ENCODE data around the gene IL1R1.
"Not testable (repeated sequence)": the region's sequence is repeated elsewhere in the genome, so short reads cannot be mapped to it uniquely, and the experiment has no call there.

IL1R1 gene

GRCh38 chr2:102100371-102101096 is 42.0 kb upstream of the IL1R1 start:
- Histone ChIP-seq H2AFZ (ENCODE audit: low read depth, low read length) (no peak overlapping the region), H3K4me2 (ENCODE audit: insufficient read depth, low read length) (no peak overlapping the region), H3K27ac (ENCODE audit: low read length) (no peak overlapping the region), H3K27me3 (ENCODE audit: insufficient read depth, low read length, poor library complexity) (no peaks in the 10 kb centered on the region), H3K79me2 (ENCODE audit: insufficient read depth, low read length) (no peaks in the 10 kb centered on the region), H4K20me1 (ENCODE audit: insufficient read depth, low read length) (no peaks in the 10 kb centered on the region), H3K9ac (ENCODE audit: low read depth, low read length) (no peak overlapping the region), H3K36me3 (ENCODE audit: insufficient read depth, low read length) (no peaks in the 10 kb centered on the region), H3K4me1 (ENCODE audit: insufficient read depth, low read length) (no peaks in the 10 kb centered on the region), H3K9me3 (ENCODE audit: insufficient read depth, low read length, severe bottlenecking) (no peaks in the 10 kb centered on the region), H3K4me3 (ENCODE audit: low read depth in 1 of 2, low read length in 2 of 2) (no peak overlapping the region)
- no peak for ATAC-seq (ENCODE audit: insufficient read depth, low read depth)
- TF ChIP-seq EZH2 (IDR thresholded peaks at IDR 0.05; ENCODE audit: borderline replicate concordance, low read depth, low read length, severe bottlenecking) = no peak
- TF ChIP-seq, protein P1, sequence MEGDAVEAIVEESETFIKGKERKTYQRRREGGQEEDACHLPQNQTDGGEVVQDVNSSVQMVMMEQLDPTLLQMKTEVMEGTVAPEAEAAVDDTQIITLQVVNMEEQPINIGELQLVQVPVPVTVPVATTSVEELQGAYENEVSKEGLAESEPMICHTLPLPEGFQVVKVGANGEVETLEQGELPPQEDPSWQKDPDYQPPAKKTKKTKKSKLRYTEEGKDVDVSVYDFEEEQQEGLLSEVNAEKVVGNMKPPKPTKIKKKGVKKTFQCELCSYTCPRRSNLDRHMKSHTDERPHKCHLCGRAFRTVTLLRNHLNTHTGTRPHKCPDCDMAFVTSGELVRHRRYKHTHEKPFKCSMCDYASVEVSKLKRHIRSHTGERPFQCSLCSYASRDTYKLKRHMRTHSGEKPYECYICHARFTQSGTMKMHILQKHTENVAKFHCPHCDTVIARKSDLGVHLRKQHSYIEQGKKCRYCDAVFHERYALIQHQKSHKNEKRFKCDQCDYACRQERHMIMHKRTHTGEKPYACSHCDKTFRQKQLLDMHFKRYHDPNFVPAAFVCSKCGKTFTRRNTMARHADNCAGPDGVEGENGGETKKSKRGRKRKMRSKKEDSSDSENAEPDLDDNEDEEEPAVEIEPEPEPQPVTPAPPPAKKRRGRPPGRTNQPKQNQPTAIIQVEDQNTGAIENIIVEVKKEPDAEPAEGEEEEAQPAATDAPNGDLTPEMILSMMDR (IDR thresholded peaks at IDR 0.05; ENCODE audit: borderline replicate concordance, extremely low read depth, low read length, poor library complexity, severe bottlenecking) = no peak
- no peak for DNase-seq

DNA sequence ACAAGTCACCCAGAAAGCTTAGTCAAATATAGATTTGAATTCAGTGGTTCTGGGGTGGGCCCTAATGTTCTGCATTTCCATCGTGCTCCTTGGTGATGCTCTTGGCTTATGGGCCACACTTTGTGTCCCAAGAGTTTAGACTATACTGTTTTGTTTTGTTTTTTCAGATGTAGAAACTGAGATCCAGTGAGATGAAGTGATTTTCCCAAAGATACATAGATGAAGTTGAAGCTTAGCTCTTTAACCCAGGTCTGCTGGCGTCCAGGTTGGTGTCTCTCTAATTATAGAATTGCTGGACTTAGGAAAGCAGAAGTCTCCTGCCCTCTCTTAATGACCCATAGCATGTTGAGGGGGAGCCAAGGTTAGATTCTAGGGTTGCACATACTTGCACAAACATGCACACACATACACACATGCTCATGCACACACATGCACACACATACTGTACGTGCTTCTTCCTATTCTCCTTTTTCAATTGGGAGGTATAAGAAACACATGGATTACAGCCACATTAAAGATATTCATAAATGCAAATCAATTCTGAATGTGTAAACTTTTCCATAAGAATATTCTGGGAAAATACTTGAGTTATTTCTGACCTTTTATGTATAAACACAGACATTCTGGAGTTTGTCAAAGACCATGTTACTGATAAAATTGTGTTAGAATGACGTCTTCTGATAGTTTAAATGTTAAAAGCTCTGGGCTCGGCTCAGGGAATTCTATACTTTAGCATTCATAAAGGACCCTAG is 41.3 kb upstream of the IL1R1 start:
- ATAC-seq (ENCODE audit: insufficient read depth, low read depth) = no peak
- DNase-seq = no peak

GRCh38 chr2:102101849-102102635 is 40.5 kb upstream of the IL1R1 start:
- Histone ChIP-seq H2AFZ (ENCODE audit: low read depth, low read length) (no peak overlapping the region), H3K9ac (ENCODE audit: low read depth, low read length) (no peak overlapping the region), H3K4me1 (ENCODE audit: insufficient read depth, low read length) (no peaks in the 10 kb centered on the region), H3K27ac (ENCODE audit: low read length) (no peak overlapping the region), H3K4me3 (ENCODE audit: low read depth in 1 of 2, low read length in 2 of 2) (no peak overlapping the region), H3K9me3 (ENCODE audit: insufficient read depth, low read length, severe bottlenecking) (no peaks in the 10 kb centered on the region), H3K36me3 (ENCODE audit: insufficient read depth, low read length) (no peaks in the 10 kb centered on the region), H3K4me2 (ENCODE audit: insufficient read depth, low read length) (no peak overlapping the region), H3K27me3 (ENCODE audit: insufficient read depth, low read length, poor library complexity) (no peaks in the 10 kb centered on the region), H3K79me2 (ENCODE audit: insufficient read depth, low read length) (no peaks in the 10 kb centered on the region), H4K20me1 (ENCODE audit: insufficient read depth, low read length) (no peaks in the 10 kb centered on the region)
- TF ChIP-seq, protein P1 (IDR thresholded peaks at IDR 0.05; ENCODE audit: borderline replicate concordance, extremely low read depth, low read length, poor library complexity, severe bottlenecking) = no peak
- TF ChIP-seq EZH2 (IDR thresholded peaks at IDR 0.05; ENCODE audit: borderline replicate concordance, low read depth, low read length, severe bottlenecking) = no peak
- ATAC-seq (ENCODE audit: insufficient read depth, low read depth) = no peak
- no peak for DNase-seq

More for the DNA sequence above, 41.3 kb upstream of the IL1R1 start:
- no peak overlapping the region for H3K4me3 ChIP-seq (ENCODE audit: low read depth in 1 of 2, low read length in 2 of 2)
- no peaks in the 10 kb centered on the region for H4K20me1 ChIP-seq (ENCODE audit: insufficient read depth, low read length)
- no peaks in the 10 kb centered on the region for H3K9me3 ChIP-seq (ENCODE audit: insufficient read depth, low read length, severe bottlenecking)
- H3K36me3 ChIP-seq (ENCODE audit: insufficient read depth, low read length) = no peaks in the 10 kb centered on the region
- no peaks in the 10 kb centered on the region for H3K79me2 ChIP-seq (ENCODE audit: insufficient read depth, low read length)
- H3K27me3 ChIP-seq (ENCODE audit: insufficient read depth, low read length, poor library complexity) = no peaks in the 10 kb centered on the region
- H3K4me2 ChIP-seq (ENCODE audit: insufficient read depth, low read length) = no peak overlapping the region
- no peaks in the 10 kb centered on the region for H3K4me1 ChIP-seq (ENCODE audit: insufficient read depth, low read length)
- H3K9ac ChIP-seq (ENCODE audit: low read depth, low read length) = no peak overlapping the region
- TF ChIP-seq EZH2 (IDR thresholded peaks at IDR 0.05; ENCODE audit: borderline replicate concordance, low read depth, low read length, severe bottlenecking) = no peak
- TF ChIP-seq, protein P1 (IDR thresholded peaks at IDR 0.05; ENCODE audit: borderline replicate concordance, extremely low read depth, low read length, poor library complexity, severe bottlenecking) = no peak
- no peak overlapping the region for H2AFZ ChIP-seq (ENCODE audit: low read depth, low read length)
- H3K27ac ChIP-seq (ENCODE audit: low read length) = no peak overlapping the region

GRCh38 chr2:102102636-102102948 is 40.0 kb upstream of the IL1R1 start:
- not testable (repeated sequence) for H2AFZ ChIP-seq (ENCODE audit: low read depth, low read length); H3K4me1 ChIP-seq (ENCODE audit: insufficient read depth, low read length); H3K79me2 ChIP-seq (ENCODE audit: insufficient read depth, low read length); H3K9ac ChIP-seq (ENCODE audit: low read depth, low read length); H3K27me3 ChIP-seq (ENCODE audit: insufficient read depth, low read length, poor library complexity); H3K9me3 ChIP-seq (ENCODE audit: insufficient read depth, low read length, severe bottlenecking); H4K20me1 ChIP-seq (ENCODE audit: insufficient read depth, low read length); DNase-seq; H3K27ac ChIP-seq (ENCODE audit: low read length); H3K4me2 ChIP-seq (ENCODE audit: insufficient read depth, low read length); H3K4me3 ChIP-seq (ENCODE audit: low read depth in 1 of 2, low read length in 2 of 2); H3K36me3 ChIP-seq (ENCODE audit: insufficient read depth, low read length); ATAC-seq (ENCODE audit: insufficient read depth, low read depth)

All from DND-41 (cell line).